HUES48 (cell line): ENCODE data around the gene ZKSCAN2.

Experiments used
- H3K27ac ChIP-seq: one replicate; pipeline ENCODE4 v1.7.0; 2013; ENCODE audit warnings: low read depth, low read length, inconsistent platforms
- H3K27me3 ChIP-seq: 2 replicates; pipeline ENCODE4 v1.6.1; 2013; ENCODE audit warnings: mild to moderate bottlenecking, low read length; ENCODE audit not compliant: control insufficient read depth, insufficient read depth
- H3K36me3 ChIP-seq: 2 replicates; pipeline ENCODE4 v1.6.1; 2013; ENCODE audit warnings: low read length; ENCODE audit not compliant: control insufficient read depth, insufficient read depth
- H3K4me1 ChIP-seq: 2 replicates; pipeline ENCODE4 v1.6.1; 2013; ENCODE audit warnings: mild to moderate bottlenecking, low read length; ENCODE audit not compliant: control insufficient read depth, insufficient read depth
- H3K4me3 ChIP-seq: 2 replicates; pipeline ENCODE4 v1.5.1; 2013; ENCODE audit warnings: mild to moderate bottlenecking, low read depth, low read length
- H3K9ac ChIP-seq: 2 replicates; pipeline ENCODE4 v1.6.1; 2013; ENCODE audit warnings: mild to moderate bottlenecking, low read depth, low read length, moderate library complexity
- H3K9me3 ChIP-seq: 2 replicates; pipeline ENCODE4 v1.6.1; 2013; ENCODE audit warnings: low read length; ENCODE audit not compliant: control insufficient read depth, insufficient read depth

The ZKSCAN2 gene

DNA sequence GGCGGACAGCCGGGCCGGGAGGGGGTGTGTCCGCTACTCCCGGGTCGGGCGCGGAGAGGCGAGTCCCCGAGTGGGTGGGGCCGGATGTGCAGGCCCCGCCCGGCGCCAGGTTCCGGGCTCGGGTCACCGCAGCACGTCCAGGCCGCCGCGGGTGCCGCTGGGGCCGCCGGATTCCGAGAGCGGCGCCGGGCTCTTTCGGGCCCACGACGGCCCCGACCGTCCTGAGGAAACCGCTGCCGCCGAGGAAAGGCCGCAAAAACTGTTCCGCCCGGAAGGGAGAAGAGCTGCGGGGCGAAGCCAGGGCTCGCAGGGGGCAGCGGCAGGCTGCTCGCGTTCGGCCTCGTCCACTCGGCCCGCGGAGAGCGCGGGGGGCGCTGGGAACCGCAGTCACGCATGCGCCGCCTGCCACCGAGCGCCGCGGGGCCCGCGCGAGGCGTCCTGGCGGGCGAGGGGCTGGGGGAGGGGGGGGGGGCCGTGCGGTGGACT is at the start of gene ZKSCAN2:
Gene ZKSCAN2, minus strand, starts transcription at position 376 of the 486 bp plus-strand sequence. CDS start 718 bp downstream, outside the sequence.
- H3K36me3 ChIP-seq = peaks cover 21% of the 10 kb centered on the region
- peak within 1 kb of the TSS; percentile 93 for H3K4me3 ChIP-seq
- H3K27ac ChIP-seq = peak within 1 kb of the TSS; percentile 99
- no peaks in the 10 kb centered on the region for H3K9me3 ChIP-seq
- peak within 1 kb of the TSS; percentile 98 for H3K9ac ChIP-seq
- H3K27me3 ChIP-seq = no peaks in the 10 kb centered on the region
- peaks cover 13% of the 10 kb centered on the region for H3K4me1 ChIP-seq

DNA sequence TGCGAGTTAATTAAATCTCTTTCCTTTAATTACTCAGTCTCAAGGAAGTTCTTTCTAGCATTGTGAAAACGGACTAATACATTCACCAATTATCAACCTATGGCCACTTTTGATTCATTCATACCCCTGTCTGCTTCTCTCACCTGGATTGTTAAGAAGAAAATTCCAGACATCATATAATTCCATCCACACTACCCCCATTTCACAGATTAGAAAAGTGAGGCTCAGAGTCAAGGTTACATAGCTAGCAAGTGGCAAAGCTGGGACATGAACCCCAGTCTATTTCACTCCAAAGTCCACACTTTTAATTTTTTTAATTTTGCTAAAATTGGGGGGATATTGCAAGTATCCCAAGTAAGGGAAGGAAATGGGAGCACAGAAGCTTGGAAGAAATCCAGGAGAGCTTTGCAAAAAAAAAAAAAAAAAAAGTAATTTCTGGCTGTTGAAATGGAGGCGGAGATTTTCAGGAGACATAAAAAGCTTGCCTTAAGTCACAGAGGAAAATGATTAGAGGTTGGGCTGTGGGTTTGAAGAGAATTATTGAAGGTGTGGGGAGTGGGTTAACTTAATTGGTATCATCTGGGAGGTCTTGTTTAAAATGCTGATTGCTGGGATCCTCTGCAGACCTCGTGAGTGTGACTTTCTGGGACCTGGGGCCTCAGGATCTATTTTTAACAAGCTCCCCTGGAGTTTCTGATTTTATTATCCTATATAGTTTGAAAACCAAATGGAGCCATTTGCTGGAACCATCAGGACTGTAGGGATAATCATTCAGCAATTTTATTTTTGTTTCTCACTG is 42.3 kb upstream of the ZKSCAN2 start:
- H3K4me3 ChIP-seq = no peak overlapping the region
- H3K4me1 ChIP-seq = no peaks in the 10 kb centered on the region
- no peaks in the 10 kb centered on the region for H3K27me3 ChIP-seq
- H3K36me3 ChIP-seq = no peaks in the 10 kb centered on the region
- no peak overlapping the region for H3K9ac ChIP-seq
- H3K9me3 ChIP-seq = no peaks in the 10 kb centered on the region
- no peak overlapping the region for H3K27ac ChIP-seq

DNA sequence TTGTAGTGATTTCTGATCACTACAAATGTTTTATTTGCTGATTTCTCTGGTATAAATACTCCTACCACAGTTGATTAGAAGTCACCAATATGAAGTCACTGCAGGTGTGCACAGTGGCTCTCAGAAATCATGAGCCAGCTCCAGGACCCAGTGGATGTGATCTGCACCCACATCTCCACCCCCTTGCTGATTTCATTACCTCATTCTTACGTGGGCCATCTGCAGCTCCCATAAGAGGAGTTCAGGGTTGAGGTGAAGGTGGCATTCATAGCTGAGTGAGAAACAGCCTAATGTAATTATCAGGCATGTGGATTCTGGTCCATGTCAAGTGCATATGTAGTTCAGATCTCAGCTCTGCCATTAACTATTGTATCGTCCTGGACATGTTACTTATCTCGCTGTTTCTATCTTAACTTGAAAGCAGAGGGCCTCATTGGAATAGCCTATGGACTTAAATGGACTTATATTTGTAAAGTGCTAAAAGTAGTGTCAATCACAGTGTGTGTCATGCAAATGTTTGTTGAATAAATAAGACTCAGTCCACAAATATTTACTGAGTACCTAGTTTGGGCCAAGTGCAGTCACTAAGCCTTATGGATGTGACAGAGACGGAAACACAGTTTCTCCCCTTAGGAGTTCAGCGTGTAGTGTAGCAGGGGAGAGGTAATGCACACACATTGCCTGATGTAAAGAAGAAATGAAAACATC is 40.7 kb upstream of the ZKSCAN2 start:
- no peak overlapping the region for H3K4me3 ChIP-seq
- H3K9ac ChIP-seq = no peak overlapping the region
- H3K36me3 ChIP-seq = no peaks in the 10 kb centered on the region
- no peaks in the 10 kb centered on the region for H3K9me3 ChIP-seq
- no peaks in the 10 kb centered on the region for H3K4me1 ChIP-seq
- no peak overlapping the region for H3K27ac ChIP-seq
- no peaks in the 10 kb centered on the region for H3K27me3 ChIP-seq

DNA sequence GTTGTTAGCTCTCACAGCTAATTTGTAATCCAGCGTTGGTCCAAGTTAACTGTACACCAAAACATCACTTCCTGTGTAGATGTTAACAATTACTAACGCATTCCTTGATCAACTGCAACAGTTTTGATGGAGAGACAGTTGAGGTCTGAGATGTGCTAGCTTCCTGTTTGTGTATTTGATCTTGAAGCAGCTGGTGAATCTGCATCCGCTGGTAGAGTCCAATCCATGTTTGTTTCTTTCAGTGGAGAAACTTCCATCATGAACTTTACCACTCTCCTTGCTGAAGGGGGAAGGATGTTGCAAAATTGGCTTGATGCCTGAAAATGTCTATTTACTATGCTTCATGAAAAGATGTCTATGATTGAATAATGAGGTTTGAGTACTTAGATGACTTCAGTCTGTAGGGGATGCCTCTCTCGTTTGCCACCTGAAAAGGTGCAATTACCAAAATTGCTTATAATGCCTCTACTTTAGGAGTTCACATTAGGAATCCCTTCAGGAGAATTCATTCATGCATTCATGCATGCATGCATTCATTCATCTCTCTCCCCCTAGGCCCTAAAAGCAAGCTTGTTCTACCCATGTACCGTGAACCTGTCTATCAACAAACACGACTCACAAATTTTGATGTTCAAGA is 39.6 kb upstream of the ZKSCAN2 start:
- H3K4me3 ChIP-seq = no peak overlapping the region
- H3K9ac ChIP-seq = no peak overlapping the region
- no peak overlapping the region for H3K27ac ChIP-seq

DNA sequence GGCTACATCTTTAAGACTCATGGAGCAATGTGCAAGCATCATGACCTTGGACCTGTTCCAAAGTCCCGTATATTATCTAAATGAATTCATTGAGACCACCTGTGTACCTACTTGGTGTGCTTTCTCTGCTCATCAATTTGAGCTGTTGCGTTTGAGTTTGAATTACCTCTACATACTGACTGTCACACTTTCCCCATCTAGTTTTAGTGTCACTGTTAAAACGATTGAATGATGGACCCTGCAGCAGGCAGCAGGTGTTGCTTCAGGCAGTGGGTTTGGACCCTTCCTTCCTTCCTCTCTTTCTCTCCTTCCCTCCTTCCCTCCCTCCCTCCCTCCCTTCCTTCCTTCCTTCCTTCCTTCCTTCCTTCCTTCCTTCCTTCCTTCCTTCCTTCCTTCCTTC is 33.9 kb upstream of the ZKSCAN2 start:
- Histone ChIP-seq H3K9ac (no peak overlapping the region), H3K4me3 (no peak overlapping the region), H3K27ac (no peak overlapping the region), H3K27me3 (no peaks in the 10 kb centered on the region), H3K36me3 (no peaks in the 10 kb centered on the region), H3K9me3 (no peaks in the 10 kb centered on the region), H3K4me1 (no peaks in the 10 kb centered on the region)

More for the DNA sequence above, 39.6 kb upstream of the ZKSCAN2 start:
- Histone ChIP-seq H3K27me3 (no peaks in the 10 kb centered on the region), H3K4me1 (no peaks in the 10 kb centered on the region), H3K9me3 (no peaks in the 10 kb centered on the region), H3K36me3 (no peaks in the 10 kb centered on the region)

DNA sequence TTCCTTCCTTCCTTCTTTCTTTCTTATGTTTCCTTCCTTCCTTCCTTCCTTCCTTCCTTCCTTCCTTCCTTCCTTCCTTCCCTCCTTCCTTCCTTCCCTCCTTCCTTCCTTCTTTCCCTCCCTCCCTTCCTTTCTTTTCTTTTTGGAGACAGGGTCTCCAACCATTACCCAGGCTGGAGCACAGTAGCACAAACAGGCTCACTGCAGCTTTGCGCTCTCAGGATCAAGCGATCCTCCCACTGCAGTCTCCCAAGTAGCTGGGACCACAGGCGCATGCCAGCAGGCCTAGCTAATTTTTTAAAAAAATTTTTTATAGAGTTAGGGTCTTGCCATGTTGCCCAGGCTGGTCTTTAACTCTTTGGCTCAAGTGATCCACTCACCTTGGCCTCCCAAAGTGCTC is 31.8 kb upstream of the ZKSCAN2 start:
- Histone ChIP-seq H3K27ac (no peak overlapping the region), H3K4me3 (no peak overlapping the region), H3K27me3 (no peaks in the 10 kb centered on the region), H3K4me1 (no peaks in the 10 kb centered on the region), H3K9ac (no peak overlapping the region), H3K9me3 (no peaks in the 10 kb centered on the region), H3K36me3 (no peaks in the 10 kb centered on the region)

DNA sequence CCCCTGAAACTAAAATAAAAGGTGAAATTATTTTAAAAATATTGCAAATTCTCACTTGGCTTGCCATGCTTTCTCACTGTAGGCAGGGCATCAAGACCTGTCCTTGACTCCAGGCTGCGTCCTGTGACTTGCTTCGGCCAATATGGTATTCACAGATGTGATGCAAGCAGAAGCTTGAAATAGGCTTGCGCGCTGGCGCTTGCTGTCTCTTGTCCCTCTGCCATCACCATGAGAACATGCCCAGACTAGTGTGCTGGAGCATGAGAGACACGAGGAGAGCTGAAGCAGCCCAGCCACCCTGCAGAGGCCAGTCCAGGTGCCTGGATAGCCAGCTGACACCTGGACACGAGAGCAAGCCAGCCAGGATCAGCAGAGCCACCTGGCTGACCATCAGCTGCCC is 21.8 kb upstream of the ZKSCAN2 start:
- Histone ChIP-seq H3K27ac (no peak overlapping the region), H3K36me3 (no peaks in the 10 kb centered on the region), H3K9ac (no peak overlapping the region), H3K4me3 (no peak overlapping the region), H3K27me3 (no peaks in the 10 kb centered on the region), H3K9me3 (no peaks in the 10 kb centered on the region), H3K4me1 (no peaks in the 10 kb centered on the region)

DNA sequence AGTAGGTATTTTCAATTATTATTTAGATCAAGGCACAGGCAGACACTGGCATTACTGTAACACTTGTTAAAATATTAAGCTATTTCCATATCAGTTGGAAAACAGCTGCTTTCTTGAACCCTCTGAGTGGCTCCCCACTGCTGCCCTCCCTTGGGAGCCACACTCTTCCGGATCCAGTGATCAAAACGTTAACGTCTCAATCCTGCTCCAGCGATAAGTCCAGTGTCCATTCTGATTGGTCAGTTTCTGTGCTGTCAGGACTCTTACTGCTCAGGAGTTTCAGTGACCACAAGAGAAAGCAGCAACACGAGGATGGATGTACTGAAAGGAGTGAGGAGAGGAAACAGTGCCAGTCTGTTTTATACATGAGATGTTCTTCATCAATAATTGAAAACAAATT is 13.8 kb upstream of the ZKSCAN2 start:
- Histone ChIP-seq H3K27me3 (no peaks in the 10 kb centered on the region), H3K9ac (no peak overlapping the region), H3K36me3 (0 out of 2 replicates have a peak, but pooled peaks cover 4% of the 10 kb centered on the region), H3K4me3 (no peak overlapping the region), H3K4me1 (no peaks in the 10 kb centered on the region), H3K9me3 (no peaks in the 10 kb centered on the region), H3K27ac (no peak overlapping the region)

DNA sequence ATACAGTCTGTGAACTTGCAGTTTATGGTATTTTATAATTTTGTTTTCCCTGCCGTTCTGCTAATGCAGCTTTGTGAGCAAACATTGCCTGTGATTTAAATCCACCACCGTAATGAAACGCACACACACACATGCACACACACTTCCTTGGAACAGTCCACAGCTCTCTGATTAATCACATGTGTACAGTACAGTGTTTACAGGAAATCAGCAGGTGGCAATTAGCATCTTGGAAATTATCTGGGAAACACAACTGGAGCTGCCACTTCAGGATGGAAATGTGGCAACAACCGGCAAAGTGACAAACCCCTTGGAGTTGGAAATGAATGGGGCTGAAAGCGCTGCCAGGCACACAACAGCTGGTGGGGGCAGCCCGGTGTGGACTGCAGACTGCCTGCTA is 12.9 kb upstream of the ZKSCAN2 start:
- Histone ChIP-seq H3K27ac (no peak overlapping the region), H3K9ac (no peak overlapping the region), H3K27me3 (no peaks in the 10 kb centered on the region), H3K9me3 (no peaks in the 10 kb centered on the region), H3K36me3 (peaks cover 9% of the 10 kb centered on the region), H3K4me3 (no peak overlapping the region), H3K4me1 (no peaks in the 10 kb centered on the region)

DNA sequence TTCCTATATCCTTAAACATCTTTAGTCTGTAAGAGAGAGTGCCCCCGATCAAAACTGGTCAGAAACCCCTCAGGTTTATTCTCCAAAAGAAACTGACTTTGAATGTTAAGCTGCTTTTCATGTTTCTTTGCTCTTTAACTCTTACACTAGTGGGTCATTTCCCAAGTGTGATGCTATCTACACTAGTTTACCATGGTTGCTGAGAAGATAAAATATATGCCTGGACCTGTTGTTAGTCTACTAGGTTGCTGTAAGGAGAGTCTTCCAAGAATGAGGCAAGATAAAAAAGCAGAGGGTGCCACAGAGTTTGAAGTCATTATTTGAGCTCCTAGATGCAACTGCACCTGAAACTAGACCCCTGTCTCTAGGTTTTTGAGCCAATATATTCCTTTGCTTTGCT is 12.2 kb upstream of the ZKSCAN2 start:
- no peaks in the 10 kb centered on the region for H3K4me1 ChIP-seq
- no peak overlapping the region for H3K4me3 ChIP-seq
- H3K36me3 ChIP-seq = peaks cover 11% of the 10 kb centered on the region
- no peak overlapping the region for H3K9ac ChIP-seq
- H3K9me3 ChIP-seq = no peaks in the 10 kb centered on the region
- no peaks in the 10 kb centered on the region for H3K27me3 ChIP-seq
- H3K27ac ChIP-seq = no peak overlapping the region

DNA sequence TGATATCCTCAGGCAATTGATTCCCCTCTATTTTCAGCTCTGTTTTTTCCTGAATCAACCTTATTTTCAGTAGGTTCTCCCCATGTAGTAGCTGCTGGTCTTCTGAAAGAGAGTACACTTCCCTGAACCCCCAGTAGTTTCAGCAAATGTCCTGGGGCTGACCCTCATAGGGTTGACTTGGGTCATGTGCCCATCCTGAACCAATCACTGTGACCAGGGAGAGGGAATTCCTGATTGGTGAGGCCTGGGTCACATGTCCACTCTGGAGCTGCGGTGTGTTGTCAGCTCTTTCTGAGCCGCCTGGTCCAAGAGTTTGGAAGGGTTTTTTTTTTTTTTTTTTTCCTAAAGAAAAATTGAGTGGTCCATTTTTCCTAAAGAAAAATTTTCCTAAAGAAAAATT is 8.3 kb upstream of the ZKSCAN2 start:
- H3K36me3 ChIP-seq = peaks cover 29% of the 10 kb centered on the region
- H3K27me3 ChIP-seq = no peaks in the 10 kb centered on the region
- H3K27ac ChIP-seq = no peak overlapping the region
- no peaks in the 10 kb centered on the region for H3K4me1 ChIP-seq
- no peak overlapping the region for H3K4me3 ChIP-seq
- H3K9me3 ChIP-seq = no peaks in the 10 kb centered on the region
- H3K9ac ChIP-seq = no peak overlapping the region
